IMR-90 (cell line): ENCODE data around the gene PPP1R9A. TPM values are rescaled to one million over a fixed set of nuclear protein-coding genes. Genes with fewer than 3 reads are reported as not detected.

Experiments
- ATAC-seq: fragments of 200-7000 bp; cut with Tn5 transposase; 2 replicates; pipeline ENCODE4 v1.9.1; 2020; ENCODE audit warnings: low read depth, mild to moderate bottlenecking, moderate library complexity
- BruUV-seq: library from RNA; stranded (reverse); fragments of 400-500 nt; replicated peaks from 2 replicates; lab custom pipeline; 2021; lab: Mats Ljungman, UMichigan
- CTCF ChIA-PET: fragments of 300-600 bp; formaldehyde crosslinking; extraction: SDS; loops from one replicate; lab custom pipeline; 2021; ENCODE audit warnings: antibody characterized with exemption; lab: Yijun Ruan, JAX
- POLR2A ChIA-PET: fragments of 300-600 bp; sonication (Branson Sonifier 250); formaldehyde crosslinking; loops from one replicate; lab custom pipeline; 2022; ENCODE audit warnings: antibody characterized with exemption; ENCODE audit not compliant: unreplicated experiment; lab: Charles Lee
- DNase-seq: peaks from one replicate; pipeline ENCODE4 v3.0.0; 2013
- H2AFZ ChIP-seq: replicated peaks from 2 replicates; pipeline ENCODE3; 2013; ENCODE audit warnings: low read length, mild to moderate bottlenecking; ENCODE audit not compliant: poor library complexity
- H2AK5ac ChIP-seq: 2 replicates; pipeline ENCODE4 v1.6.1; 2013; ENCODE audit warnings: low read depth, low read length, inconsistent platforms
- H2AK9ac ChIP-seq: replicated peaks from 2 replicates; pipeline ENCODE3; 2013; ENCODE audit warnings: mild to moderate bottlenecking, low read depth, low read length, moderate library complexity; ENCODE audit not compliant: poor library complexity
- H2BK120ac ChIP-seq: 2 replicates; pipeline ENCODE4 v1.6.1; 2013; ENCODE audit warnings: low read depth, low read length, inconsistent platforms
- H2BK15ac ChIP-seq: 3 replicates; pipeline ENCODE4 v1.6.1; 2013; ENCODE audit warnings: low read depth, low read length, inconsistent platforms
- H2BK20ac ChIP-seq: 2 replicates; pipeline ENCODE4 v1.6.1; 2013; ENCODE audit warnings: low read depth, mild to moderate bottlenecking, inconsistent platforms, low read length, moderate library complexity
- H2BK5ac ChIP-seq: 2 replicates; pipeline ENCODE4 v1.6.1; 2013; ENCODE audit warnings: mild to moderate bottlenecking, low read depth, low read length, inconsistent platforms; ENCODE audit not compliant: poor library complexity, severe bottlenecking
- H3K14ac ChIP-seq: replicated peaks from 2 replicates; pipeline ENCODE4 v1.6.1; 2013; ENCODE audit warnings: low read depth, low read length, inconsistent platforms
- H3K18ac ChIP-seq: 2 replicates; pipeline ENCODE4 v1.6.1; 2013; ENCODE audit warnings: low read depth, low read length, control low read depth
- H3K23ac ChIP-seq: 2 replicates; pipeline ENCODE4 v1.6.1; 2013; ENCODE audit warnings: low read depth, low read length, inconsistent platforms
- H3K27ac ChIP-seq: 2 replicates; pipeline ENCODE4 v1.5.1; 2013; ENCODE audit warnings: mild to moderate bottlenecking, control low read depth, low read length; ENCODE audit not compliant: insufficient read depth
- H3K27me3 ChIP-seq: 2 replicates; pipeline ENCODE4 v1.6.1; 2013; ENCODE audit warnings: low read length; ENCODE audit not compliant: control insufficient read depth, insufficient read depth
- H3K36me3 ChIP-seq: 2 replicates; pipeline ENCODE4 v1.6.1; 2013; ENCODE audit warnings: low read length, mixed read lengths; ENCODE audit not compliant: control insufficient read depth, insufficient read depth
- H3K4ac ChIP-seq: 2 replicates; pipeline ENCODE4 v1.6.1; 2013; ENCODE audit warnings: low read depth, low read length, inconsistent platforms
- H3K4me1 ChIP-seq: 2 replicates; pipeline ENCODE4 v1.6.1; 2013; ENCODE audit warnings: low read length, mixed read lengths; ENCODE audit not compliant: control insufficient read depth, insufficient read depth
- H3K4me2 ChIP-seq: 2 replicates; pipeline ENCODE4 v1.6.1; 2013; ENCODE audit warnings: low read depth, mild to moderate bottlenecking, control low read depth, low read length, moderate library complexity
- H3K4me3 ChIP-seq: 2 replicates; pipeline ENCODE4 v1.5.1; 2013; ENCODE audit warnings: low read depth, mild to moderate bottlenecking, control low read depth, low read length, moderate library complexity; ENCODE audit not compliant: insufficient read depth
- H3K56ac ChIP-seq: 2 replicates; pipeline ENCODE4 v1.6.1; 2013; ENCODE audit warnings: low read length, inconsistent platforms; ENCODE audit not compliant: insufficient read depth; ENCODE audit errors: extremely low read depth
- H3K79me1 ChIP-seq, 2 experiments: 2 replicates each; pipeline ENCODE4 v1.6.1; 2013; ENCODE audit warnings: low read length in 2 of 2, inconsistent platforms in 1 of 2, low read depth in 1 of 2
- H3K9ac ChIP-seq: 2 replicates; pipeline ENCODE4 v1.6.1; 2013; ENCODE audit warnings: low read depth, low read length, control low read depth
- H3K9me1 ChIP-seq: 2 replicates; pipeline ENCODE4 v1.6.1; 2013; ENCODE audit warnings: low read length, inconsistent platforms; ENCODE audit not compliant: insufficient read depth
- H3K9me3 ChIP-seq: 2 replicates; pipeline ENCODE4 v1.6.1; 2013; ENCODE audit warnings: low read length; ENCODE audit not compliant: control insufficient read depth, insufficient read depth
- H4K20me1 ChIP-seq: 2 replicates; pipeline ENCODE4 v1.6.1; 2013; ENCODE audit warnings: low read length, inconsistent platforms; ENCODE audit not compliant: insufficient read depth
- H4K5ac ChIP-seq: 2 replicates; pipeline ENCODE4 v1.6.1; 2013; ENCODE audit warnings: mild to moderate bottlenecking, low read depth, low read length, control low read depth
- H4K8ac ChIP-seq, 2 experiments: 2 replicates each; pipeline ENCODE4 v1.6.1; 2013; ENCODE audit warnings: low read depth in 2 of 2, low read length in 2 of 2, control low read depth in 1 of 2, inconsistent platforms in 1 of 2
- H4K91ac ChIP-seq: 2 replicates; pipeline ENCODE4 v1.6.1; 2013; ENCODE audit warnings: low read depth, low read length, inconsistent platforms; ENCODE audit not compliant: insufficient read depth
- BHLHE40 ChIP-seq: fragments of 150-350 bp; IDR thresholded peaks from 2 replicates; pipeline ENCODE4 v1.6.1; 2016; ENCODE audit warnings: mild to moderate bottlenecking, low read depth, low read length
- CHD1 ChIP-seq: IDR thresholded peaks from 2 replicates; pipeline ENCODE4 v1.6.1; 2012; ENCODE audit warnings: low read depth, low read length, improper control_type of control experiment
- ELK1 ChIP-seq: fragments of 150-350 bp; IDR thresholded peaks from 2 replicates; pipeline ENCODE4 v1.6.1; 2016; ENCODE audit warnings: low read depth, mild to moderate bottlenecking, low read length, moderate library complexity, borderline replicate concordance
- FOS ChIP-seq: fragments of 150-350 bp; IDR thresholded peaks from 2 replicates; pipeline ENCODE4 v1.6.1; 2016; ENCODE audit warnings: low read depth, low read length
- MAFK ChIP-seq: IDR thresholded peaks from 2 replicates; pipeline ENCODE4 v1.6.1; 2012; ENCODE audit warnings: low read depth, low read length, improper control_type of control experiment
- MAZ ChIP-seq: IDR thresholded peaks from 2 replicates; pipeline ENCODE4 v1.6.1; 2012; ENCODE audit warnings: low read depth, mild to moderate bottlenecking, low read length, improper control_type of control experiment, moderate library complexity, borderline replicate concordance
- MXI1 ChIP-seq: IDR thresholded peaks from 2 replicates; pipeline ENCODE4 v1.6.1; 2012; ENCODE audit warnings: low read depth, mild to moderate bottlenecking, low read length, moderate library complexity, borderline replicate concordance
- NFE2L2 ChIP-seq: fragments of 150-350 bp; IDR thresholded peaks from 2 replicates; pipeline ENCODE4 v1.6.1; 2016; ENCODE audit warnings: low read depth, mild to moderate bottlenecking, low read length
- POLR2A ChIP-seq: IDR thresholded peaks from 2 replicates; pipeline ENCODE4 v1.6.1; 2012; ENCODE audit warnings: mild to moderate bottlenecking, low read depth, low read length
- RAD21 ChIP-seq: IDR thresholded peaks from 2 replicates; pipeline ENCODE4 v1.6.1; 2012; ENCODE audit warnings: low read length, improper control_type of control experiment
- RCOR1 ChIP-seq: IDR thresholded peaks from 2 replicates; pipeline ENCODE4 v1.6.1; 2012; ENCODE audit warnings: mild to moderate bottlenecking, low read length, improper control_type of control experiment; ENCODE audit not compliant: insufficient replicate concordance
- RFX5 ChIP-seq: IDR thresholded peaks from 2 replicates; pipeline ENCODE4 v1.8.0; 2012; ENCODE audit warnings: low read depth, mild to moderate bottlenecking, low read length, moderate library complexity
- SMC3 ChIP-seq: fragments of 150-350 bp; IDR thresholded peaks from 2 replicates; pipeline ENCODE4 v1.6.1; 2016; ENCODE audit warnings: low read depth, mild to moderate bottlenecking, antibody characterized with exemption, low read length, moderate library complexity
- USF2 ChIP-seq: fragments of 150-350 bp; IDR thresholded peaks from 2 replicates; pipeline ENCODE4 v1.6.1; 2017; ENCODE audit warnings: mild to moderate bottlenecking, antibody characterized with exemption, low read length, low read depth
- WGBS, 2 experiments: methylation state at CpG; one replicate each; pipeline versions ENCODE4 v1.1.5 to v1.1.7; 2013; ENCODE audit warnings: missing lambda C conversion rate in 2 of 2; ENCODE audit not compliant: insufficient read length in 1 of 2; ENCODE audit errors: extremely low coverage in 2 of 2; 5-methylcytosine and 5-hydroxymethylcytosine counted together
- dilution Hi-C: fragments of 300-500 bp; cut with HindIII; formaldehyde crosslinking; loops from one replicate; pipeline ENCODE4 v1.14.3; 2018; ENCODE audit warnings: low sequenced_read_pairs; ENCODE audit not compliant: unreplicated experiment
- in situ Hi-C: fragments of 300-500 bp; cut with MboI; formaldehyde crosslinking; loops from 3 replicates; pipeline ENCODE4 v1.14.3; 2019; ENCODE audit warnings: low sequenced_read_pairs, inconsistent platforms, mixed read lengths
- intact Hi-C: fragments of 100-400 bp; cut with micrococcal nuclease; formaldehyde crosslinking; loops from 2 replicates; pipeline ENCODE4 v1.10.0; 2022
- polyA plus RNA-seq, 3 experiments: library from polyadenylated mRNA; depleted of rRNA; stranded (reverse); fragments of >200 nt; gene quantifications; 2 replicates each; pipeline ENCODE4 v1.2.3, GENCODE V29; 2012; ENCODE audit warnings: low replicate concordance in 1 of 3
- total RNA-seq: library from RNA; depleted of rRNA; stranded (reverse); fragments of >200 nt; gene quantifications from 2 replicates; pipeline ENCODE4 v1.2.3, GENCODE V29; 2012
- TF ChIP-seq, protein P1 (sequence below): conservative IDR thresholded peaks from 2 replicates; pipeline ENCODE4 v1.5.1; 2012; ENCODE audit warnings: mild to moderate bottlenecking, low read depth, low read length, improper control_type of control experiment

PPP1R9A gene
- total and polyA plus RNA-seq, 2 of the 4 experiments (the other 2 are of a cell fraction): not detected

GRCh38 chr7:95323410-95324129 lies 416.2 kb downstream of the PPP1R9A start:
- no peak overlapping the region for H3K4ac ChIP-seq
- intact Hi-C loops: no loop called here
- POLR2A ChIA-PET: no interaction called here
- H3K9ac ChIP-seq: no peak overlapping the region
- CTCF ChIA-PET: no interaction called here
- no peak overlapping the region for H2AFZ ChIP-seq
- H3K79me1 ChIP-seq: no peaks in the 10 kb centered on the region
- no peak overlapping the region for H2BK20ac ChIP-seq
- TF ChIP-seq RCOR1 (no peak), POLR2A (no peak), RFX5 (no peak), MAFK (no peak), MXI1 (no peak), FOS (no peak), RAD21 (no peak), MAZ (no peak), CHD1 (no peak), NFE2L2 (no peak), ELK1 (no peak), USF2 (no peak), BHLHE40 (no peak), SMC3 (no peak)
- TF ChIP-seq, protein P1, sequence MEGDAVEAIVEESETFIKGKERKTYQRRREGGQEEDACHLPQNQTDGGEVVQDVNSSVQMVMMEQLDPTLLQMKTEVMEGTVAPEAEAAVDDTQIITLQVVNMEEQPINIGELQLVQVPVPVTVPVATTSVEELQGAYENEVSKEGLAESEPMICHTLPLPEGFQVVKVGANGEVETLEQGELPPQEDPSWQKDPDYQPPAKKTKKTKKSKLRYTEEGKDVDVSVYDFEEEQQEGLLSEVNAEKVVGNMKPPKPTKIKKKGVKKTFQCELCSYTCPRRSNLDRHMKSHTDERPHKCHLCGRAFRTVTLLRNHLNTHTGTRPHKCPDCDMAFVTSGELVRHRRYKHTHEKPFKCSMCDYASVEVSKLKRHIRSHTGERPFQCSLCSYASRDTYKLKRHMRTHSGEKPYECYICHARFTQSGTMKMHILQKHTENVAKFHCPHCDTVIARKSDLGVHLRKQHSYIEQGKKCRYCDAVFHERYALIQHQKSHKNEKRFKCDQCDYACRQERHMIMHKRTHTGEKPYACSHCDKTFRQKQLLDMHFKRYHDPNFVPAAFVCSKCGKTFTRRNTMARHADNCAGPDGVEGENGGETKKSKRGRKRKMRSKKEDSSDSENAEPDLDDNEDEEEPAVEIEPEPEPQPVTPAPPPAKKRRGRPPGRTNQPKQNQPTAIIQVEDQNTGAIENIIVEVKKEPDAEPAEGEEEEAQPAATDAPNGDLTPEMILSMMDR: no peak
- H3K4me3 ChIP-seq: no peak overlapping the region
- H4K20me1 ChIP-seq: no peaks in the 10 kb centered on the region
- in situ Hi-C loops: no loop called here
- H3K9me3 ChIP-seq: no peaks in the 10 kb centered on the region
- no peak overlapping the region for H4K5ac ChIP-seq
- H3K27me3 ChIP-seq: peaks cover 8% of the 10 kb centered on the region
- BruUV-seq: no TSS peak
- dilution Hi-C loops: no loop called here
- no peak overlapping the region for H4K8ac ChIP-seq
- no peak overlapping the region for H3K27ac ChIP-seq
- no peak overlapping the region for H3K23ac ChIP-seq
- no peak overlapping the region for H3K18ac ChIP-seq
- no peak overlapping the region for H2BK120ac ChIP-seq
- H3K36me3 ChIP-seq: no peaks in the 10 kb centered on the region
- H3K56ac ChIP-seq: no peak overlapping the region
- no peak overlapping the region for H3K14ac ChIP-seq
- H2AK9ac ChIP-seq: no peak overlapping the region
- H3K9me1 ChIP-seq: no peaks in the 10 kb centered on the region
- ATAC-seq (no peak), DNase-seq (no peak)
- WGBS, 2 experiments: 60% methylated on average over 2 of the region's 9 CpGs; no CpG with 5 or more reads in 1 of the 2 experiments
- no peak overlapping the region for H2BK15ac ChIP-seq
- no peak overlapping the region for H2AK5ac ChIP-seq
- no peaks in the 10 kb centered on the region for H3K4me1 ChIP-seq
- no peak overlapping the region for H3K4me2 ChIP-seq
- H2BK5ac ChIP-seq: no peak overlapping the region
- H4K91ac ChIP-seq: no peak overlapping the region
